ENCODE measurements around the gene ATG2A. TPM values are rescaled to one million over a fixed set of nuclear protein-coding genes. Genes with fewer than 3 reads are reported as not detected.

ATG2A gene
- total RNA-seq, 6 experiments from 2014 or later, result 19.0 to 21.7 (median 20.0) TPM

- H3K36me3 Mint-ChIP-seq (ENCODE audit: low read depth), result no peaks in the 10 kb centered on the region
- no peak overlapping the region for H3K4me3 Mint-ChIP-seq
- peaks cover 48% of the 10 kb centered on the region for H3K4me1 Mint-ChIP-seq (ENCODE audit: low read depth)
- no peaks in the 10 kb centered on the region; the same call in 1 of the 2 replicates for H3K27me3 Mint-ChIP-seq (ENCODE audit: insufficient read depth)
- DNase-seq, result no peak
- no peak overlapping the region for H3K27ac Mint-ChIP-seq
- no peaks in the 10 kb centered on the region for H3K9me3 Mint-ChIP-seq
- TF ChIP-seq CTCF (IDR thresholded peaks at IDR 0.05), result no peak
These were observed 33.4 kb downstream of the ATG2A start for GRCh38 chr11:64883575-64883974.

- H3K9me3 Mint-ChIP-seq, result no peaks in the 10 kb centered on the region
- no peak overlapping the region for H3K27ac Mint-ChIP-seq
- H3K36me3 Mint-ChIP-seq (ENCODE audit: low read depth), result peaks cover 5% of the 10 kb centered on the region
- H3K4me3 Mint-ChIP-seq, result no peak overlapping the region
- TF ChIP-seq CTCF (IDR thresholded peaks at IDR 0.05), result no peak
- H3K4me1 Mint-ChIP-seq (ENCODE audit: low read depth), result peaks cover 38% of the 10 kb centered on the region
- H3K27me3 Mint-ChIP-seq (ENCODE audit: insufficient read depth), result peaks cover 11% of the 10 kb centered on the region
- no peak for DNase-seq
These were observed 34.8 kb downstream of the ATG2A start for GRCh38 chr11:64882243-64882642.

GRCh38 chr11:64881476-64881875 lies 35.5 kb downstream of the ATG2A start:
- peaks cover 14% of the 10 kb centered on the region for H3K27me3 Mint-ChIP-seq (ENCODE audit: insufficient read depth)
- no peak for TF ChIP-seq CTCF (IDR thresholded peaks at IDR 0.05)
- H3K9me3 Mint-ChIP-seq, result no peaks in the 10 kb centered on the region
- peaks cover 44% of the 10 kb centered on the region for H3K4me1 Mint-ChIP-seq (ENCODE audit: low read depth)
- no peak for DNase-seq
- no peak overlapping the region for H3K4me3 Mint-ChIP-seq
- H3K36me3 Mint-ChIP-seq (ENCODE audit: low read depth), result peaks cover 13% of the 10 kb centered on the region
- no peak overlapping the region for H3K27ac Mint-ChIP-seq

DNA sequence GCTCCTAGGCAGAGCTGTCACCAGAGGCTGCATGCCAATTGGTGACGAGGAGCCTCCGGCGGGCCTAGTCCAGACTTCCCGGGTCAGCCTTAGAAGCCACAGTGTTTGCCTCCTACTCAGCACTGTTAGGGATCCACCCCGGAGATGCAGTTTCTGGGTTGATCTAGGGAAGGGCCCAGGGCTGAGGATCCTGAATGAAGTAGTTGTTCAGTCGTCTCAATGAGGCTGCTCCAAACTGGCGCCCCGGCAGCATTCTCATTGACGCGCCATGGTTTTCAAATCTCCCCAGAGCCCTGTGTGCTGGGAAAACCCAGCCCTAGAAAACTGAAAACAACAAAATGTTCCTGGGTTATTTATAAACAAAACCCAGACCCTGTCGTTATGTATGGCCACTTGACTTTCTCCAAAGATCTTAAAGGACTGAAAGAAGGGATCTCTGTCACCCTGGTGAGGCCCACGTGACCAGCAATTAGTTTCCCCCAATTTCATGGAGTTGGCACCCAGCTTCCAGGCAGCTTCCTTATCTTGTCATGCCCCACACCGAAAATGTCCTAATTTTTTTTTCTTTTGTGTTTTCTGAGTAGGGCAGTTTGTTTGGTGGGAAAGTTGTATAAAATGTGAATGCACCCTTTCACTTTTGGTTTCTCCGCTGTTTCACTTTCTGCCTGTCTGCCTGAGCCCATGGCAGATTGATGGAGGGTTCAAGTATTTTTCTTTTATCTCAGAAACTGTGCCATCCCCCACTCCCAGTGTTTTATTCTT lies 36.6 kb downstream of the ATG2A start:
- no peak for DNase-seq
- Mint-ChIP-seq H3K4me1 (ENCODE audit: low read depth) (peaks cover 45% of the 10 kb centered on the region), H3K9me3 (no peaks in the 10 kb centered on the region), H3K4me3 (peak overlapping the region; percentile 9), H3K36me3 (ENCODE audit: low read depth) (peaks cover 23% of the 10 kb centered on the region), H3K27ac (peak overlapping the region; percentile 91), H3K27me3 (ENCODE audit: insufficient read depth) (peaks cover 14% of the 10 kb centered on the region)
- no peak for TF ChIP-seq CTCF (IDR thresholded peaks at IDR 0.05)

GRCh38 chr11:64879244-64879900 lies 37.6 kb downstream of the ATG2A start:
- no peaks in the 10 kb centered on the region for H3K9me3 Mint-ChIP-seq
- H3K27me3 Mint-ChIP-seq (ENCODE audit: insufficient read depth), result peaks cover 14% of the 10 kb centered on the region
- no peak for DNase-seq
- peaks cover 51% of the 10 kb centered on the region for H3K4me1 Mint-ChIP-seq (ENCODE audit: low read depth)
- peak overlapping the region; percentile 91 for H3K27ac Mint-ChIP-seq
- H3K36me3 Mint-ChIP-seq (ENCODE audit: low read depth), result peaks cover 33% of the 10 kb centered on the region
- peak overlapping the region; percentile 99 for H3K4me3 Mint-ChIP-seq
- TF ChIP-seq CTCF (IDR thresholded peaks at IDR 0.05), result no peak
